BLaER1 treated with 17β-estradiol and CSF1 and Interleukin-3, amounts not matched to agents 10 nM and 100 nM (cell line): ENCODE measurements around the gene UGGT1.

Experiments used
- H3K27ac ChIP-seq, 11 experiments: shearing (Covaris generic); formaldehyde crosslinking; 2 replicates each; pipeline ENCODE4 v1.8.1; 2022
- H3K27me3 ChIP-seq, 11 experiments: shearing (Covaris generic); formaldehyde crosslinking; 2 replicates each; pipeline ENCODE4 v1.8.1; 2022
- H3K36me3 ChIP-seq, 11 experiments: shearing (Covaris generic); formaldehyde crosslinking; 2 replicates each; pipeline ENCODE4 v1.8.1; 2022
- H3K4me1 ChIP-seq, 10 experiments: shearing (Covaris generic); formaldehyde crosslinking; 2 replicates each; pipeline ENCODE4 v1.8.1; 2022
- H3K4me2 ChIP-seq, 11 experiments: shearing (Covaris generic); formaldehyde crosslinking; 2 replicates each; pipeline ENCODE4 v1.8.1; 2022
- H3K4me3 ChIP-seq, 10 experiments: shearing (Covaris generic); formaldehyde crosslinking; 2 replicates each; pipeline ENCODE4 v1.8.1; 2022
- H3K9ac ChIP-seq, 11 experiments: shearing (Covaris generic); formaldehyde crosslinking; 2 replicates each; pipeline ENCODE4 v1.8.1; 2022
- H3K9me3 ChIP-seq, 11 experiments: shearing (Covaris generic); formaldehyde crosslinking; replicated peaks in 1 of 11; 2 replicates each; pipeline ENCODE4 v1.8.1; 2022
- H4K20me1 ChIP-seq, 11 experiments: shearing (Covaris generic); formaldehyde crosslinking; 2 replicates each; pipeline ENCODE4 v1.8.1; 2022
- Cebpa-rat ChIP-seq, 11 experiments: shearing (Covaris generic); IDR thresholded peaks; 2 replicates each; pipeline ENCODE4 v1.8.1; 2022

Gene UGGT1

DNA sequence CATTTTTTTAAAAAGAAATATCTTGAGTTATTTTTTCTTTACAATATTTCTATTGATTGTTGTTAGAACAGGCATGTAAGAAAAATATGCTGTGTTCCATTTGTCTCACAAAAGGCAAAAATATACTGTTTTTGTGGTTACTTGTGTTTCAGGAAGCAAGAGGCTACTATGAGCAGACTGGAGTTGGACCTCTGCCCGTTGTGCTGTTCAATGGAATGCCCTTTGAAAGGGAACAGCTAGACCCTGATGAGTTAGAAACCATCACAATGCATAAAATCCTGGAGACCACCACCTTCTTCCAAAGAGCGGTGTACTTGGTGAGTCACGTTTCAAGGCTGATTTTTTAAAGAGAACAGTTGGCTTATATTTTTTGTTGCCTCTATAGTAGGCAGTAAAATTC, 54.7 kb downstream of the UGGT1 start:
- no peak for TF ChIP-seq Cebpa-rat (IDR thresholded peaks at IDR 0.05)
- H3K9me3 ChIP-seq = no peaks in the 10 kb centered on the region
- H3K9ac ChIP-seq = no peak overlapping the region
- H3K27me3 ChIP-seq = no peaks in the 10 kb centered on the region
- peaks cover 0 to 15% (median 0%) of the 10 kb centered on the region in 11 experiments; a peak in 5 of 22 replicates for H4K20me1 ChIP-seq
- H3K4me2 ChIP-seq = no peak overlapping the region
- H3K4me1 ChIP-seq = peaks cover 0 to 8% (median 0%) of the 10 kb centered on the region in 10 experiments; a peak in 3 of 20 replicates
- H3K36me3 ChIP-seq = peaks cover 87 to 100% (median 97%) of the 10 kb centered on the region in 11 experiments
- no peak overlapping the region for H3K4me3 ChIP-seq
- H3K27ac ChIP-seq = no peak overlapping the region

DNA sequence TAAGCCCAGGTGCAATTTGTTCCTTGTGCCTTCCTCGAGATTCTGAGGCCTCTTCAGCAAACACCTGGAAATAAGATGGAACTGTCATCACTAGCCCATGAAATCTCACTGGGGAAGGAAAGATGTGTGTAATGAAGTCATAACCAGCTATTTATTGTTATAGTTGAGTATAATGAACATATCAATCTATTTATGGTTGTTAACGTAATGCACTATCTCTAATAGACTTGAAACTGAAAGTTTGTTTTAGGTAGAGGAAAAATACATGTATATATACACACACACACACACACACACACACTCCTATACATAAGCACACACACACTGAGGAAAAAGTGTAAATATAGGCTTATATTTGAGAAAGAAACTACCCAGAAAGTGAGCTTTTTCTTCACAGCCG, 62.8 kb downstream of the UGGT1 start:
- Histone ChIP-seq H3K4me2 (no peak overlapping the region), H3K4me3 (no peak overlapping the region), H3K27me3 (no peaks in the 10 kb centered on the region), H3K9ac (no peak overlapping the region), H3K4me1 (no peaks in the 10 kb centered on the region; a peak in 2 of 20 replicates), H3K36me3 (peaks cover 96 to 100% (median 97%) of the 10 kb centered on the region in 11 experiments), H4K20me1 (peaks cover 0 to 9% (median 0%) of the 10 kb centered on the region in 11 experiments; a peak in 5 of 22 replicates), H3K9me3 (no peaks in the 10 kb centered on the region), H3K27ac (no peak overlapping the region)
- TF ChIP-seq Cebpa-rat (IDR thresholded peaks at IDR 0.05) = no peak

DNA sequence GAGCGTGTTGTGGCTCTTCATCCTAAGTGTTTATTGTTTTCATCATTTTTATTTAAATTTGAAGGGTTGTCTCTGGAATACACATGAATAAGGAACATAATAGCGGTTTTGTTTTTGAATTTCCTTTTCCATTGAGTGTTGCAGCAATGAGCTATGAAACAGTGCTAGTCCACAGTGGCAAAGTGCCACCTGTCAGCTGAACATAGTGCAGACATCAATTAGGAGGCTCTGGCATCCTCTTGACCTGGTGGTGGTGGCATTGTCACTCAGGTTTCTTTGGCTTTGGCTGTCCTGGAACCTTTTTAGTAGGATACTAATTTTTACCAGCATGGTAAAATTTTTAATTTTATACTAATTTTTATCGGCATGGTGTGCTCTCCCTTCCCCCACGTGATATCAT, 63.2 kb downstream of the UGGT1 start:
- no peak overlapping the region for H3K4me2 ChIP-seq
- H3K27me3 ChIP-seq = no peaks in the 10 kb centered on the region
- H4K20me1 ChIP-seq = peaks cover 0 to 9% (median 0%) of the 10 kb centered on the region in 11 experiments; a peak in 4 of 22 replicates
- no peaks in the 10 kb centered on the region for H3K9me3 ChIP-seq
- H3K27ac ChIP-seq = no peak overlapping the region
- peaks cover 97 to 100% (median 98%) of the 10 kb centered on the region in 11 experiments for H3K36me3 ChIP-seq
- H3K4me3 ChIP-seq = no peak overlapping the region
- H3K4me1 ChIP-seq = no peaks in the 10 kb centered on the region; a peak in 1 of 20 replicates
- H3K9ac ChIP-seq = no peak overlapping the region
- TF ChIP-seq Cebpa-rat (IDR thresholded peaks at IDR 0.05) = no peak

DNA sequence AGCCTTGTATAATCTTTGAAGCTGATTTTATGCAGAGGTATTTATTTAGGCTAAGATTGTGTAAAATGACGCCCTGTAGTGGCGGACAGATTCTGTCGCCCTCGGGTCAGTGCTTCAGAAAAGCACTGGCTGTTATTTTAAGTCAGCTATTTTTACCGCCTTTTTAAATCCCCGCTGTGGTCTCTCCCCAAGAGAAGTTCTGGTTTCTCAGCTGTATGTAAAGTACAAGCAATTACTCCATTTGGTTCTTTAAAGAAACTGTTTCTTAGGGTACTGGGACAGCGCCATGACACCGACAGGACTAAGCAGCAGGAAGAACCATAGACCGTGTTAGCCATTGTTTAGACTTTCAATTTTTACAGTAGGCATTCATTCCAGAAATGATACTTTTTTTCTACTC, 65.0 kb downstream of the UGGT1 start:
- H3K4me3 ChIP-seq = no peak overlapping the region
- no peak overlapping the region for H3K4me2 ChIP-seq
- peaks cover 97 to 100% (median 99%) of the 10 kb centered on the region in 11 experiments for H3K36me3 ChIP-seq
- no peaks in the 10 kb centered on the region for H3K27me3 ChIP-seq
- TF ChIP-seq Cebpa-rat (IDR thresholded peaks at IDR 0.05) = no peak
- no peak overlapping the region for H3K27ac ChIP-seq
- no peaks in the 10 kb centered on the region for H3K9me3 ChIP-seq
- H4K20me1 ChIP-seq = peaks cover 0 to 7% (median 0%) of the 10 kb centered on the region in 11 experiments; a peak in 5 of 22 replicates
- no peaks in the 10 kb centered on the region; a peak in 1 of 20 replicates for H3K4me1 ChIP-seq
- H3K9ac ChIP-seq = no peak overlapping the region

DNA sequence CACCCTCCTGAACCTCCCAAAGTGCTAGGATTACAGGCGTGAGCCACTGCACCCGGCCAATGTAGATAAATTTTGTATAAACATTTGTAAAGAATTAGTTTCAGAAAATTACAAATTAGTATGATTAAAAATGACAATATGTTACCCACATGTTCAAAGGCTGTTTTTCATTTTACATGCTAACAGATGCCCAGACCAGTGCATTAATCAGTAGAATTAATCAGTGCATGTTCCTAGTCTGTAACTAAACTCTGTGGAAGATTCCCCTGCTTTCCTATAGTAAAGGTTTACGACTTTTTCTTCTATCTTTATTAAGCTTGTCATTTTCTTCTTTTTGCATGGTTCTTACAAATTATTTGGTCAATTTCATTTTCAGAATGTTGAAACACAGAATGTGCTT, 65.8 kb downstream of the UGGT1 start:
- peaks cover 0 to 7% (median 0%) of the 10 kb centered on the region in 11 experiments; a peak in 4 of 22 replicates for H4K20me1 ChIP-seq
- no peak overlapping the region for H3K4me2 ChIP-seq
- no peaks in the 10 kb centered on the region for H3K27me3 ChIP-seq
- no peak for TF ChIP-seq Cebpa-rat (IDR thresholded peaks at IDR 0.05)
- H3K27ac ChIP-seq = no peak overlapping the region
- H3K9ac ChIP-seq = no peak overlapping the region
- H3K36me3 ChIP-seq = peaks cover 95 to 100% (median 98%) of the 10 kb centered on the region in 11 experiments
- H3K4me1 ChIP-seq = no peaks in the 10 kb centered on the region; a peak in 1 of 20 replicates
- H3K4me3 ChIP-seq = no peak overlapping the region
- H3K9me3 ChIP-seq = no peaks in the 10 kb centered on the region

DNA sequence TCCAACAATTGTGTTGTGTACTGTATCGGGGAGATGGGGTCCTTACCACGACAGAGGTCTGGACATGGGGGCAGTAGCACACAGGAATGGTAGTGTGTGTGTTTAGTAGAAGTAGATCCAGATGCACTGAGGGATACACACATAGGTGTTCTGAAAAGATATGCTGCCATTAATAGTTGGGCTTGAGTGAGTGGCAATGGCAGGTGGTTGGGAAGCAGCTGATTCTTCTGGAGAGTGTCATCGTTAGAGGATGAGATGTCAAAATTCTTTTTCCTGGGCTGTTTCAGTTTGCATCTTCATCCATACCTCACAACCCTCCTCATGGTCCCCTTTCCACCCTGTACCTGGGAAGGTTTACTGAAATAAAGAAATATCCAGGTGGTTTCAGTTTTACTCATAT, 66.6 kb downstream of the UGGT1 start:
- no peak overlapping the region for H3K4me3 ChIP-seq
- H3K36me3 ChIP-seq = peaks cover 95 to 100% (median 98%) of the 10 kb centered on the region in 11 experiments
- H4K20me1 ChIP-seq = peaks cover 0 to 11% (median 0%) of the 10 kb centered on the region in 11 experiments; a peak in 6 of 22 replicates
- no peak overlapping the region for H3K4me2 ChIP-seq
- H3K27me3 ChIP-seq = no peaks in the 10 kb centered on the region
- no peaks in the 10 kb centered on the region for H3K9me3 ChIP-seq
- no peak overlapping the region for H3K9ac ChIP-seq
- no peak for TF ChIP-seq Cebpa-rat (IDR thresholded peaks at IDR 0.05)
- peaks cover 0 to 4% (median 0%) of the 10 kb centered on the region in 10 experiments; a peak in 2 of 20 replicates for H3K4me1 ChIP-seq
- H3K27ac ChIP-seq = no peak overlapping the region

DNA sequence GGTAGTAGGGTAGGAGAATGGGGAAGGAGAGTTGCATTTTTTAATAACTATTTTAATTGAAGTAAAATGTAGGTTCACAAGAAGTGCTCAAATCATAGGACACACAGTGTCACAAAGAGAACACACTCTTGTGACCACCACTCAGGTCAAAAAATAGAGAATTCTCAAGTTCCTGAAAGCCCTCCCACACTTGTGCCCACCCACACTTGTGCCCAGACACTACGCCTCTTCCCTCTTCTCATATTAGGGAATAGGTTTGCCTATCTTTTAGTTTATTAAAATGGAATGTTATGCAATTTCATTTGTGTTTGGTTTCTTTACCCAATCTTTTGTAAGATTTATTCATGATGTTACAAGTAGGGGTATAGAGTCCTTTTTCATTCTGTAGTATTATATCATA, 67.2 kb downstream of the UGGT1 start:
- TF ChIP-seq Cebpa-rat (IDR thresholded peaks at IDR 0.05) = no peak
- no peaks in the 10 kb centered on the region for H3K27me3 ChIP-seq
- H3K4me2 ChIP-seq = no peak overlapping the region

DNA sequence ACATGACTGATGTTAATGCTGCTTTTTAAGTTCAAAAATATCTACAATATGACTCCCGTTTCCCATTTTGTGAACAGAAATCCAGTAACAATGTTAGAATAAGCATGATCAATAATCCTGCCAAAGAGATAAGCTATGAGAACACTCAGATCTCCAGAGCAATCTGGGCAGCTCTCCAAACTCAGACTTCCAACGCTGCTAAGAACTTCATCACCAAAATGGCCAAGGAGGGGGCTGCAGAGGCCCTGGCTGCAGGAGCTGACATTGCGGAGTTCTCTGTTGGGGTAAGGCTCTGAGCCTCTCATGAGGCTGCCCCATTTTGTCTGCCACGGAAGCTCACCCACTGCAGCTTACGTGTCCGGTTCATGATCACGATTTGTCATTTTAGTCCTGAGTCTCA, 68.4 kb downstream of the UGGT1 start:
- H3K36me3 ChIP-seq = peaks cover 92 to 100% (median 97%) of the 10 kb centered on the region in 11 experiments
- H3K27ac ChIP-seq = no peak overlapping the region
- H3K27me3 ChIP-seq = no peaks in the 10 kb centered on the region
- no peaks in the 10 kb centered on the region for H3K9me3 ChIP-seq
- H3K4me1 ChIP-seq = peaks cover 0 to 4% (median 0%) of the 10 kb centered on the region in 10 experiments; a peak in 2 of 20 replicates
- no peak overlapping the region for H3K4me2 ChIP-seq
- TF ChIP-seq Cebpa-rat (IDR thresholded peaks at IDR 0.05) = no peak
- no peak overlapping the region for H3K9ac ChIP-seq
- peaks cover 0 to 13% (median 0%) of the 10 kb centered on the region in 11 experiments; a peak in 5 of 22 replicates for H4K20me1 ChIP-seq
- H3K4me3 ChIP-seq = no peak overlapping the region

More for the DNA sequence above, 67.2 kb downstream of the UGGT1 start:
- Histone ChIP-seq H3K9ac (no peak overlapping the region), H3K36me3 (peaks cover 95 to 100% (median 98%) of the 10 kb centered on the region in 11 experiments), H3K9me3 (no peaks in the 10 kb centered on the region), H3K27ac (no peak overlapping the region), H4K20me1 (peaks cover 0 to 13% (median 0%) of the 10 kb centered on the region in 11 experiments; a peak in 5 of 22 replicates), H3K4me3 (no peak overlapping the region), H3K4me1 (peaks cover 0 to 4% (median 0%) of the 10 kb centered on the region in 10 experiments; a peak in 2 of 20 replicates)

DNA sequence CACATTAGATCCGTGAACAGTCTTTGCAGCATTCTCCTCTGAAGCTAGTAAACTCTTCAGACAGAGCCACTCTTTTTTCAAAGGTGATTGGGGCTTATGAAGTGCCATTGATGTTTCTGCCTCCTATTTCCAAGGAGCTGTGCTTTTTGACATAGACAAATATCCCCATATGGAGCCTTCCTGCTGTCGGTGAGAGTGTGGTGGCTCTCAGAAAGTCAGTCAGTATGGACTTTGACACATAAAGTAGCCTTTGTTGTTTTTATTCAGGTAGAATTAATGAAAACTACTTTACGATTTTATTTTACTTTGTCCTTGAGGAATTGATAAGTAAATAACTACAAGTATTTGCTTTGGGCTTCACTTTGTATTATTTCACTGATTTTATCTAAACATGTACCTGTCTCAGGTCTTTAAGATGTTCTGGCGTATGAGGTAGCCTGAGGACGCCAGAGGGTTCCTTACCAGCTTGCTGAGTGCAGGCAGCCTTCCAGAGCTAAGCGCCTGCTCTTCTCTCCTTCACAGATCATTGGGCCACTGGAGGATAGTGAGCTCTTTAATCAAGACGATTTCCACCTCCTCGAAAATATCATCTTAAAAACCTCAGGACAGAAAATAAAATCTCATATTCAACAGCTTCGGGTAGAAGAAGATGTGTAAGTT, 69.7 kb downstream of the UGGT1 start:
- H3K9ac ChIP-seq = no peak overlapping the region
- no peaks in the 10 kb centered on the region for H3K9me3 ChIP-seq
- H3K27ac ChIP-seq = no peak overlapping the region
- no peak overlapping the region for H3K4me2 ChIP-seq
- H3K36me3 ChIP-seq = peaks cover 94 to 100% (median 98%) of the 10 kb centered on the region in 11 experiments
- H3K4me3 ChIP-seq = no peak overlapping the region
- no peak for TF ChIP-seq Cebpa-rat (IDR thresholded peaks at IDR 0.05)
- H3K27me3 ChIP-seq = no peaks in the 10 kb centered on the region
- peaks cover 0 to 4% (median 0%) of the 10 kb centered on the region in 10 experiments; a peak in 2 of 20 replicates for H3K4me1 ChIP-seq
- peaks cover 0 to 13% (median 0%) of the 10 kb centered on the region in 11 experiments; a peak in 5 of 22 replicates for H4K20me1 ChIP-seq
